ENCODE results near the gene CYSTM1. TPM values are rescaled to one million over a fixed set of nuclear protein-coding genes. Genes with fewer than 3 reads are reported as not detected.

CYSTM1 gene
- total and polyA plus RNA-seq, 2 experiments from 2014 or later, result 16.0 to 42.3 TPM

GRCh38 chr5:140260089-140260656 is 85.2 kb downstream of the CYSTM1 start:
- peaks cover 25% of the 10 kb centered on the region for H3F3A ChIP-seq (ENCODE audit: insufficient read depth)
- WGBS, 2 experiments (ENCODE audit: low coverage in 1 of 2, low lambda C conversion rate in 2 of 2, missing lambda C conversion rate in 2 of 2), result 94 to 98% methylated on average over 2 of the region's 2 CpGs
- H3K79me2 ChIP-seq (ENCODE audit: insufficient read depth), result peaks cover 65% of the 10 kb centered on the region
- no peaks in the 10 kb centered on the region for H3K9me3 ChIP-seq (ENCODE audit: low read depth)
- H3K4me2 ChIP-seq (ENCODE audit: unreplicated experiment), result no peak overlapping the region
- H3K9ac ChIP-seq, result no peak overlapping the region
- no peak overlapping the region for H3K4me3 ChIP-seq
- in situ Hi-C loops (cut with MboI), result no loop called here
- DNase-seq, result no peak
- H2AFZ ChIP-seq, result no peak overlapping the region
- no peaks in the 10 kb centered on the region for H3K9me2 ChIP-seq (ENCODE audit: insufficient read depth)
- no peak overlapping the region; the same call in 1 of the 2 replicates for H3K27ac ChIP-seq
- peaks cover 23% of the 10 kb centered on the region for H3K4me1 ChIP-seq (ENCODE audit: insufficient read depth)
- no peaks in the 10 kb centered on the region for H4K20me1 ChIP-seq (ENCODE audit: insufficient read depth)
- no peaks in the 10 kb centered on the region for H3K36me3 ChIP-seq (ENCODE audit: low read depth)
- H3K27me3 ChIP-seq (replicated peaks; ENCODE audit: insufficient read depth), result no peaks in the 10 kb centered on the region
- TF ChIP-seq EZH2phosphoT487 (IDR thresholded peaks at IDR 0.05; ENCODE audit: insufficient read depth, low read depth) (no peak), EZH2 (IDR thresholded peaks at IDR 0.05; ENCODE audit: insufficient read depth, poor library complexity, severe bottlenecking) (no peak)

- H3K27ac ChIP-seq, result peak overlapping the region; percentile 60
- no peaks in the 10 kb centered on the region for H3K9me3 ChIP-seq (ENCODE audit: low read depth)
- H2AFZ ChIP-seq, result no peak overlapping the region
- in situ Hi-C loops (cut with MboI), result no loop called here
- H3K36me3 ChIP-seq (ENCODE audit: low read depth), result no peaks in the 10 kb centered on the region
- peaks cover 25% of the 10 kb centered on the region for H3F3A ChIP-seq (ENCODE audit: insufficient read depth)
- WGBS, 2 experiments (ENCODE audit: low coverage in 1 of 2, low lambda C conversion rate in 2 of 2, missing lambda C conversion rate in 2 of 2), result 16% methylated on average over 8 of the region's 8 CpGs
- peak overlapping the region; percentile 30; the same call in 1 of the 2 replicates for H3K4me3 ChIP-seq
- H3K4me2 ChIP-seq (ENCODE audit: unreplicated experiment), result peak overlapping the region; percentile 70
- peaks cover 65% of the 10 kb centered on the region for H3K79me2 ChIP-seq (ENCODE audit: insufficient read depth)
- H3K9me2 ChIP-seq (ENCODE audit: insufficient read depth), result no peaks in the 10 kb centered on the region
- no peaks in the 10 kb centered on the region for H4K20me1 ChIP-seq (ENCODE audit: insufficient read depth)
- H3K27me3 ChIP-seq (replicated peaks; ENCODE audit: insufficient read depth), result no peaks in the 10 kb centered on the region
- peak overlapping the region; percentile 27 for H3K9ac ChIP-seq
- DNase-seq, result peak; percentile 94
- TF ChIP-seq EZH2phosphoT487 (IDR thresholded peaks at IDR 0.05; ENCODE audit: insufficient read depth, low read depth) (no peak), EZH2 (IDR thresholded peaks at IDR 0.05; ENCODE audit: insufficient read depth, poor library complexity, severe bottlenecking) (no peak)
- peaks cover 23% of the 10 kb centered on the region for H3K4me1 ChIP-seq (ENCODE audit: insufficient read depth)
Observed at GRCh38 chr5:140261403-140262171, 86.6 kb downstream of the CYSTM1 start.

GRCh38 chr5:140262221-140262620 is 87.2 kb downstream of the CYSTM1 start:
- in situ Hi-C loops (cut with MboI), result no loop called here
- no peaks in the 10 kb centered on the region for H4K20me1 ChIP-seq (ENCODE audit: insufficient read depth)
- H2AFZ ChIP-seq, result no peak overlapping the region
- no peak for DNase-seq
- peaks cover 23% of the 10 kb centered on the region for H3F3A ChIP-seq (ENCODE audit: insufficient read depth)
- H3K36me3 ChIP-seq (ENCODE audit: low read depth), result no peaks in the 10 kb centered on the region
- H3K27me3 ChIP-seq (replicated peaks; ENCODE audit: insufficient read depth), result no peaks in the 10 kb centered on the region
- peaks cover 23% of the 10 kb centered on the region for H3K4me1 ChIP-seq (ENCODE audit: insufficient read depth)
- no peak overlapping the region for H3K9ac ChIP-seq
- no peak overlapping the region for H3K4me3 ChIP-seq
- no peaks in the 10 kb centered on the region for H3K9me3 ChIP-seq (ENCODE audit: low read depth)
- no peak for TF ChIP-seq EZH2 (IDR thresholded peaks at IDR 0.05; ENCODE audit: insufficient read depth, poor library complexity, severe bottlenecking)
- TF ChIP-seq EZH2phosphoT487 (IDR thresholded peaks at IDR 0.05; ENCODE audit: insufficient read depth, low read depth), result no peak
- peak overlapping the region; percentile 70 for H3K4me2 ChIP-seq (ENCODE audit: unreplicated experiment)
- H3K9me2 ChIP-seq (ENCODE audit: insufficient read depth), result no peaks in the 10 kb centered on the region
- peak overlapping the region; percentile 60; the same call in 1 of the 2 replicates for H3K27ac ChIP-seq
- H3K79me2 ChIP-seq (ENCODE audit: insufficient read depth), result peaks cover 66% of the 10 kb centered on the region
- 60 to 65% methylated on average over 3 of the region's 3 CpGs for WGBS, 2 experiments (ENCODE audit: low coverage in 1 of 2, low lambda C conversion rate in 2 of 2, missing lambda C conversion rate in 2 of 2)

DNA sequence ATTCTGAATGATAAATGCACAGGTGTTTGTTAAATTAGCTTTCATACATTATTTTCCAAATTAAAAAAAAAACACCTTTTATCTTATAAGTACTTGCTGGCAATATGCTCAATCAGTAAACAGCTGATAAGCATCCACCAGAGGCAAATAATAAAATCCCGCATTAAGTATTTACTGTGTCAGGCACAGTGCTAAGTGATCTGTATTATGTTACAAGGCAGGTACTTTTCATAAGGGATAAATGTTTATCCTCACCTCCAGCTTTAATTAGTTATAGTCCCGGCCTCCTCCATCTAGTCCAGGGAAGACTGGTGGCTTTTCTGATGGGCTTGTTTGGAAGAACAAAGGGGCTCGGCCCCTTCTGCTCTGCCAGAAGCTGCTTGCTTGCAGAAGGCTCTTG is 87.9 kb downstream of the CYSTM1 start:
- WGBS, 2 experiments (ENCODE audit: low coverage in 1 of 2, low lambda C conversion rate in 2 of 2, missing lambda C conversion rate in 2 of 2), result 90 to 92% methylated on average over 3 of the region's 3 CpGs
- in situ Hi-C loops (cut with MboI), result no loop called here
- no peak overlapping the region for H3K4me3 ChIP-seq

More for the DNA sequence above, 87.9 kb downstream of the CYSTM1 start:
- H3K4me1 ChIP-seq (ENCODE audit: insufficient read depth), result peaks cover 17% of the 10 kb centered on the region
- no peaks in the 10 kb centered on the region for H3K27me3 ChIP-seq (replicated peaks; ENCODE audit: insufficient read depth)
- no peak for TF ChIP-seq EZH2 (IDR thresholded peaks at IDR 0.05; ENCODE audit: insufficient read depth, poor library complexity, severe bottlenecking)
- TF ChIP-seq EZH2phosphoT487 (IDR thresholded peaks at IDR 0.05; ENCODE audit: insufficient read depth, low read depth), result no peak
- no peak overlapping the region for H3K27ac ChIP-seq
- DNase-seq, result no peak
- no peaks in the 10 kb centered on the region for H3K9me3 ChIP-seq (ENCODE audit: low read depth)
- H2AFZ ChIP-seq, result no peak overlapping the region
- no peak overlapping the region for H3K9ac ChIP-seq
- H3K79me2 ChIP-seq (ENCODE audit: insufficient read depth), result peaks cover 67% of the 10 kb centered on the region
- H3K9me2 ChIP-seq (ENCODE audit: insufficient read depth), result no peaks in the 10 kb centered on the region
- no peaks in the 10 kb centered on the region for H3K36me3 ChIP-seq (ENCODE audit: low read depth)
- peaks cover 17% of the 10 kb centered on the region for H3F3A ChIP-seq (ENCODE audit: insufficient read depth)
- no peak overlapping the region for H3K4me2 ChIP-seq (ENCODE audit: unreplicated experiment)
- no peaks in the 10 kb centered on the region for H4K20me1 ChIP-seq (ENCODE audit: insufficient read depth)

Measured in GM23248 (cell line).